Esophagus (tissue), 2 donors: ENCODE results near the gene TRMT44. TPM values are rescaled to one million over a fixed set of nuclear protein-coding genes. Genes with fewer than 3 reads are reported as not detected.

Experiments
- H3K27ac ChIP-seq, 2 donors: one replicate each; pipeline ENCODE4 v1.5.1; 2013; ENCODE audit warnings: low read depth in 2 of 2, mild to moderate bottlenecking in 2 of 2, inconsistent platforms in 1 of 2, low read length in 1 of 2, moderate library complexity in 1 of 2
- H3K27me3 ChIP-seq, 2 donors: one replicate each; pipeline ENCODE4 v1.6.1; 2013; ENCODE audit warnings: low read length in 2 of 2, control low read depth in 1 of 2, mild to moderate bottlenecking in 1 of 2; ENCODE audit not compliant: insufficient read depth in 2 of 2, control insufficient read depth in 1 of 2
- H3K36me3 ChIP-seq, 2 donors: one replicate each; pipeline ENCODE4 v1.6.1; 2013; ENCODE audit warnings: low read length in 1 of 2; ENCODE audit not compliant: control insufficient read depth in 2 of 2, insufficient read depth in 2 of 2
- H3K4me1 ChIP-seq, 2 donors: one replicate each; pipeline ENCODE4 v1.6.1; 2013; ENCODE audit warnings: low read length in 1 of 2; ENCODE audit not compliant: control insufficient read depth in 2 of 2, insufficient read depth in 2 of 2
- H3K4me3 ChIP-seq, 2 donors: one replicate each; pipeline ENCODE4 v1.5.1; 2013; ENCODE audit warnings: low read length in 2 of 2, mild to moderate bottlenecking in 2 of 2, low read depth in 1 of 2, moderate library complexity in 1 of 2
- H3K9me3 ChIP-seq, 2 donors: one replicate each; pipeline ENCODE4 v1.6.1; 2013; ENCODE audit warnings: mild to moderate bottlenecking in 2 of 2, low read depth in 1 of 2, low read length in 1 of 2, moderate library complexity in 1 of 2; ENCODE audit not compliant: control insufficient read depth in 2 of 2, insufficient read depth in 1 of 2
- WGBS, 2 donors: extraction: QIAGEN DNeasy Blood & Tissue Kit; methylation state at CpG; one replicate each; pipeline ENCODE4 v1.1.7; 2013; 5-methylcytosine and 5-hydroxymethylcytosine counted together
- polyA plus RNA-seq, 2 donors: library from polyadenylated mRNA; stranded (reverse); fragments of 200-250 nt; gene quantifications; one replicate each; pipeline ENCODE4 v1.2.3, GENCODE V29; 2013
- donor health status: healthy with polysubstance abuse.
- donor health status: Bipolar disorder and iron deficiency.

The TRMT44 gene
- polyA plus RNA-seq, 2 donors, result 15.6 to 17.2 TPM

DNA sequence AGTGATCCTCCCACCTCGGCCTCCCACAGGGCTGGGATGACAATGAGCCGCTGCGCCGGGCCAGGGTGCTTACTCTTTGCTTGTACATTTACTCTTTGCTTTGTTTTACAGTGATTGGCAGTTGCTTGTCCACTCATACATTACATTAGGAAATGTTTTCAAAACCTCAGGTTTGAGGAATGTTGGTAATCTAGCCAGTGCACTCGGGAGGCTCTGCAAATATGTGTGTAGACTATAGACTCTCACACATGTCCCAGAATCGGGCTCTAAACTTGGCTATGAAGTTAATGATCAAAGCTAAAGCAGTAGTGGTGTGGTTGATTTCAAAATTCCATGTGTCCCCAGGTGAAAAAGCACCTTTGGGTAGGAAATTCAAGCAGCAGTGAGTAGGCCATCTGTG lies 20.5 kb downstream of the TRMT44 start:
- Histone ChIP-seq H3K4me3 (no peak overlapping the region), H3K36me3 (peaks cover 14 to 33% of the 10 kb centered on the region in 2 donors), H3K27me3 (no peaks in the 10 kb centered on the region), H3K27ac (no peak overlapping the region), H3K9me3 (no peaks in the 10 kb centered on the region), H3K4me1 (peaks cover 0 to under 1% of the 10 kb centered on the region in 2 donors)
- WGBS, 2 donors, result 96 to 98% methylated on average over 6 of the region's 6 CpGs

- H3K9me3 ChIP-seq, result no peaks in the 10 kb centered on the region
- WGBS, 2 donors, result 90% methylated on average over 6 of the region's 6 CpGs
- H3K27ac ChIP-seq, result no peak overlapping the region
- H3K36me3 ChIP-seq, result peaks cover 19 to 36% of the 10 kb centered on the region in 2 donors
- H3K27me3 ChIP-seq, result no peaks in the 10 kb centered on the region
- H3K4me3 ChIP-seq, result no peak overlapping the region
- H3K4me1 ChIP-seq, result peaks cover 0 to 2% of the 10 kb centered on the region in 2 donors
Measured at GRCh38 chr4:8461616-8462015, 21.0 kb downstream of the TRMT44 start.

DNA sequence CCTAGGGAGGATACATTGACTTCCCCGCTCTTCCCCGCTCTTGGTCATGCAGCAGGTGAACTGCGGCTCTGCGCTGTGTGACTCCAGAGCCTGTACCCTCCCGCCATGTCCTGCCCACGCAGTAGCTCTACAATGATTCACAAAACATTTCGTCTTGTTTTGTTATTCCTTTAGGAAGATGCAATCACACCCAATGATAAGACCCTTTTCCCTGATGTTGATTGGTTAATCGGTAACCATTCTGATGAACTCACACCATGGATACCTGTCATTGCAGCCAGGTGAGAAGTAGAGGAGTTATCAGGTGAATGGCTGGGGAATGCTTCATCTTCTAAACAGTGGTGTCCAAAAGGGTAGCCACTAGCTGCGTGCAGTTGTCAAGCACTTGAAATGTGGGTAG lies 23.2 kb downstream of the TRMT44 start:
- Histone ChIP-seq H3K36me3 (peaks cover 19 to 43% of the 10 kb centered on the region in 2 donors), H3K27ac (no peak overlapping the region), H3K27me3 (no peaks in the 10 kb centered on the region), H3K4me3 (no peak overlapping the region), H3K9me3 (no peaks in the 10 kb centered on the region), H3K4me1 (peaks cover 0 to 2% of the 10 kb centered on the region in 2 donors)
- 90 to 94% methylated on average over 9 of the region's 9 CpGs for WGBS, 2 donors

DNA sequence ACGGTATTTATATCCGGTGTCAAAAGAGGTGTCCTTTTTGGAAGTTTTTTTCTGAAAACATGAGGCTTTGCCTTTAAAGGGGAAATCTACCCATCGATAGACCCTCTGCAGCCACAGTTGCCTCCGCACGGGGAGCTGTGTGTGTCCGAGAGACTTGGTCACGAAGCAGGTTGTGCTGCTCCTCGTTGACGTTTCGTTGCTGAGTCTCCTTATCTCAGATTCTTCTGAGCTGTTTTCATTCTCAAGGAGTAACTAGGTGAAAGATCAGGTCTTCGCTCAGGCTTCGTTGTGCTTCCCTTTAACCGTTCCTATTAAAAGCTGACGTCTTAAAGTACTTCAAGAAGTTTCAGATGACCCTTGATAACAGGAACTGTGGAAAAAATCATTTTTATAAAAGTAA lies 23.8 kb downstream of the TRMT44 start:
- 90 to 93% methylated on average over 14 of the region's 14 CpGs for WGBS, 2 donors
- H3K27me3 ChIP-seq, result no peaks in the 10 kb centered on the region

DNA sequence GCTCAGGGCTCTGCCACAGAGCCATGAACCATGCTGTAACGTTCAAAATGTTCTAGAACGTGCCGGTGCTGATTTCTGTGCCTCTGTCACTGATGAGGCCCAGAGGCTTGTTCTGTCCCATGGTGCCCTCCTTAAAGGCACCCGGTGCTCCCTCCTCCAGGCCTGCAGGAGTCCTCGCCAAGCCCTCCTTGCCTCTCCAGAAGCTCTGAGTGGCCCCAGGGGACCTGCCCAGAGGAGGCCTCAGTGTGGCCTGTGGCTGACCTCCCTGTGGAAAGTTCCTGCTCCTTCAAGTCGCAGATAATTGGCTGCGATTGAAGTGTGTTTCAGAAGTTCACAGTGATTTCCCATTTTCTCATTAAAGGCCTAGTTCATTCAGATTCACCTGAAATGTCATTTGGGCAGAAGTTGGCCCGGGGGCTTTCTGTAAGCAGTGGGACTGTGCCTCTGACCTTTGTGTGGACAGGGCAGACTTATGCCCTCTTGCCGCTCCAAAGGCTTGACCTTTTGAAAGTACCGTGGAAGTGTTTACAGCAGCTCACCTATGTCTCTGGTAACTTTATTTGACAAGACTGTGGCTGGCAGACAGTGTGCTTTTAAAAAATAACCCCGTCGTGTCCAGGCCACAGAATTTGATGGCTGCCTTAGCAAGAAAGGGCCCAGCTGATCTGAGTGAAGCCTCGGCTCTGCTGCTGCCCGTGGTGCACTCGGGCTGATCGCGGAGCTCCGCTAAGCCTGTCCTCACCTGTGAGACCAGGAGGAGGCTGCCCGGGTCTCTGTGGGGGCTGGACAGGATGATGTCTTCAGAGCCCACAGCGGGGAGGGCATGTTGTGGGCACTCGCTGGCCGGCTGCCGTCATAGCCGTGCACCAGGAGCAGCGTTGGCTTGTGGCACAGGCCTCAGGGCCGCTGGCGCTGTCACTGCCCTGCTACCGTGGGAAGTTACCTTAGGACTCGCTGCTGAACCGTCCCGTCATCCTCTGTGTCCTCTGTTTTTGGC lies 25.3 kb downstream of the TRMT44 start:
- 87 to 88% methylated on average over 31 of the region's 31 CpGs for WGBS, 2 donors
- Histone ChIP-seq H3K27me3 (no peaks in the 10 kb centered on the region), H3K9me3 (no peaks in the 10 kb centered on the region), H3K4me1 (peaks cover 0 to 2% of the 10 kb centered on the region in 2 donors), H3K4me3 (no peak overlapping the region), H3K36me3 (peaks cover 19 to 50% of the 10 kb centered on the region in 2 donors), H3K27ac (no peak overlapping the region)

More for the DNA sequence above, 23.8 kb downstream of the TRMT44 start:
- Histone ChIP-seq H3K9me3 (no peaks in the 10 kb centered on the region), H3K36me3 (peaks cover 19 to 47% of the 10 kb centered on the region in 2 donors), H3K4me1 (peaks cover 0 to 2% of the 10 kb centered on the region in 2 donors), H3K4me3 (no peak overlapping the region), H3K27ac (no peak overlapping the region)

DNA sequence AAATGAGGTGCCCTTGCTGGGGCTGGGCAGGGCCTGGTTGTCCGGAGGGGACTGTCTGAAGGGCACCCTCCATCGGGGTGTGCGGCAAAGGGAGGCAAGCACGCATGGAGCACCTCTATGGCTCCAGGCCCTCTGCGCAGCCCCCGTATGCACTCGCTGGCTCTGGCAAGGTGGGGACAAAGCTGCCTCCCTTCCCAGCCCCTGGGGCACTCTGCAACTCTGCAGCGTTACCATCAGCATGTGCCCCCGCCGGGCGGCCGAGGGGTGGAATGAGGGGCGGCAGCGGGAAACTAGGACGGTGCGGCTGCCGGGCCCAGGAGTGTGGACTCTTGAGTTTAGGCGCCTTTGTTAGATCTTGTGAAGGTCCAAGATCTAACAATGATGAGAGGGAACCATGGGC lies 26.4 kb downstream of the TRMT44 start:
- WGBS, 2 donors, result 96 to 97% methylated on average over 18 of the region's 18 CpGs
- Histone ChIP-seq H3K4me1 (peaks cover under 1 to 2% of the 10 kb centered on the region in 2 donors), H3K36me3 (peaks cover 19 to 51% of the 10 kb centered on the region in 2 donors), H3K9me3 (no peaks in the 10 kb centered on the region), H3K27me3 (no peaks in the 10 kb centered on the region), H3K4me3 (no peak overlapping the region), H3K27ac (no peak overlapping the region)

DNA sequence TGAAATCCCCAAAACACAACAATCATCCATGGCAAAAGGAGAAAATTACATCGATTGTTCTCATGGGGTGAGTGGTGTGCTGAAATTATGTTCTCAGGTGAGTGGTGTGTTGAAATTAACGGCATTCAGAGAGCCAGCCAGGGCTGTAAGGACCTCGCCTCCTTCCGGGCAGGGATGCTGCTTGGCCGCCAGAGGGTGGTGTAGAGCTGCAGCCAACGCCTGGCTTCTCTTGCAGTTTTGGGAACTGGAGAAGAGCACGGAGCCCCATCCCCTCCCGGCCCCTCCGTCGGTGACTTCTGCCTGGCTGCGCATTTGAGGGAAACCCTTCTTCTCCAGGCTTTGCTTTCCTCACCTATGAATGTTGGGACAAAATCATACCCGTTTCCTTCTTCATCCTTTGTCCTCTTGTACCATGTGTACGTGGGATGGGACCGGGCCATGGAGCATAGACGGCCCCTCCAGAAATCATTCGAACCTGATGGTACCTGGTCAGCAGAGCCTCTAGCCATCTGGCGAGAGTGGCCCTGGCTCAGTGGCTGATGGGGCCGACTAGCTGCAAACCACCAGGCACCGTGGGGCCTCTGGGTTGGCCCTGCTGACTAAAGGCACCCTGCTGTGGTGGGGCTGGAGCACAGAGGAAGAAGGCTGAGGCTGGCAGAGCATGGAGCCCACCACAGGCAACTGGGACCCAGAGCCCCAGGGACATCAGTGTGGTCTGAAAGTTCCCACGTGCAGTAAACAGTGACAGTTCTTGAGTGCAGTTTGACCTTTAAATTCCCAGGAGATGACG lies 28.4 kb downstream of the TRMT44 start:
- Histone ChIP-seq H3K36me3 (peaks cover 16 to 54% of the 10 kb centered on the region in 2 donors), H3K4me3 (no peak overlapping the region), H3K27ac (no peak overlapping the region), H3K4me1 (peaks cover 2 to 5% of the 10 kb centered on the region in 2 donors), H3K9me3 (no peaks in the 10 kb centered on the region), H3K27me3 (no peaks in the 10 kb centered on the region)
- 53 to 58% methylated on average over 18 to 21 of the region's 21 CpGs for WGBS, 2 donors

- 94 to 96% methylated on average over 14 of the region's 14 CpGs for WGBS, 2 donors
- H3K9me3 ChIP-seq, result no peaks in the 10 kb centered on the region
- no peaks in the 10 kb centered on the region for H3K27me3 ChIP-seq
- peaks cover 2 to 5% of the 10 kb centered on the region in 2 donors for H3K4me1 ChIP-seq
- no peak overlapping the region for H3K4me3 ChIP-seq
- no peak overlapping the region for H3K27ac ChIP-seq
- peaks cover 15 to 52% of the 10 kb centered on the region in 2 donors for H3K36me3 ChIP-seq
Measured at GRCh38 chr4:8469550-8469949, 29.0 kb downstream of the TRMT44 start.

DNA sequence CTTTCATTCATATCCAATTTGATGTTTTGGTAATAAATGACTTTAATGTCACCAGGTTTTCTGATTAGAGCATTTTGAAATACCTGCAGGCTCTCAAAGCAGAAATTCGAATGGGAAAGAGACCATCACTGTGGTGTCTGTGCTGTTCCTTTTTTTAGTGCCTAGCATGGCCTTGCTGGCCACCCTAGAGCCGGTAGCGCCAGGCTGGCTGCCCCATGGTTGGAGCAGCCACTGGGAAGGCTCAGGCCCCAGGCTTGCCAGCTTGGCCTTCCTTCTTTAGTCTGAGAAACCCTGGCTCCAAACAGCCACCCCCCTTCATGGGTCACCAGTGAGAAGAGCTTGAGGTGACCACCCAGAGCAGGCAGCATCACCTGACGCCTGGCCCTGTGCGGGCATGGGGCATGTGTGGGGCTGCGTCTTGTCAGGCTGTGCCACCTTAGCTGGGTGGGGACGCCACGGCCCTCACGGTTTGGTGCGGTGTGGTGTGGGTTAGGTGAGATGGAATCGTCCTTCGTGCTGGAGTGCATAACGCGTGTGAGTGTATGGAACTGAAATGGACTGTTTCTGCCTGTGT lies 30.0 kb downstream of the TRMT44 start:
- H3K4me1 ChIP-seq, result peaks cover 2 to 5% of the 10 kb centered on the region in 2 donors
- H3K27ac ChIP-seq, result no peak overlapping the region
- no peak overlapping the region for H3K4me3 ChIP-seq
- WGBS, 2 donors, result 95 to 98% methylated on average over 14 of the region's 14 CpGs
- H3K9me3 ChIP-seq, result no peaks in the 10 kb centered on the region
- no peaks in the 10 kb centered on the region for H3K27me3 ChIP-seq
- peaks cover 10 to 52% of the 10 kb centered on the region in 2 donors for H3K36me3 ChIP-seq
